ENCODE measurements around the gene CNOT2. TPM values are rescaled to one million over a fixed set of nuclear protein-coding genes. Genes with fewer than 3 reads are reported as not detected.

Gene CNOT2
- total RNA-seq, 1 experiment from 2014 or later = 109 TPM

DNA sequence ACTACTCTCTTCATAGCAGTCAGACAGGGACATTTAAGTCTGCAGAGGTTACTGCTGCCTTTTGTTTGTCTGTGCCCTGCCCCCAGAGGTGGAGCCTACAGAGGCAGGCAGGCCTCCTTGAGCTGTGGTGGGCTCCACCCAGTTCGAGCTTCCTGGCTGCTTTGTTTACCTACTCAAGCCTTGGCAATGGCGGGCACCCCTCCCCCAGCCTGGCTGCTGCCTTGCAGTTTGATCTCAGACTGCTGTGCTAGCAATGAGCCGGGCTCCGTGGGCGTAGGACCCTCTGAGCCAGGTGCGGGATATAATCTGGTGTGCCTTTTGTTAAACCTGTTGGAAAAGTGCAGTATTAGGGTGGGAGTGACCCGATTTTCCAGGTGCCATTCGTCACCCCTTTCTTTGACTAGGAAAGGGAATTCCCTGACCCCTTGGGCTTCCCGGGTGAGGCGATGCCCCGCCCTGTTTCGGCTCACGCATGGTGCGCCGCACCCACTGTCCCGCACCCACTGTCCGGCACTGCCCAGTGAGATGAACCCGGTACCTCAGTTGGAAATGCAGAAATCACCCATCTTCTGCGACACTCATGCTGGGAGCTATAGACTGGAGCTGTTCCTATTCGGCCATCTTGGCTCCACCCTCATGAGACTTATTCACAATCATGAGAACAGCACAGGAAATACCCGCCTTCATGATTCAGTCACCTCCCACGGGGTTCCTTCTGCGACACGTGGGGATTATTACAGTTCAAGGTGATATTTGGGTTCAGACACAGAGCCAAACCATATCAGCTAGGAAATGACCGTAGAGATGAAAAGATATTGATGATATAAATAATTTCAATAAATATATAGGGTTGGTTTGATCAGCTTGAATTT lies 61.7 kb downstream of the CNOT2 start:
- DNase-seq (ENCODE audit: low read depth) = peak; percentile 22

DNA sequence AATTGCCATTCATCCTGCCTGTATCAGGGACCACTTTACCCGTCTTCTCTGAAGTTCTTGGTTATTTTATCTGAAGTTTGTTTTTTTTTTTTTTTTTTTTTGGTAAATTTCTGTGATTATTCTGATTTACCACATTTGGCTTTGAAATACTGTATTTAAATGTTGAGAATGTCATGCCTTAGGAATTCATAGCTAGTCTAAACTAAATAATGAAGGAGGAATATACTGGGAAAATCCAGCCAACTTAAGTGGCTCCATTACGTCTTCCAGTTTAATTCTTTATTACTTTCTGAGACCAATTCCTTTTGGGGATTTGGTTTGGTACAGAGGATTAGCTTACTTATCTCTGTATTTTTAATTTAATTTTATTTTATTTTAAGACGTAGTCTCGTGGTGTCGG lies 62.6 kb downstream of the CNOT2 start:
- no peak for DNase-seq (ENCODE audit: low read depth)

DNA sequence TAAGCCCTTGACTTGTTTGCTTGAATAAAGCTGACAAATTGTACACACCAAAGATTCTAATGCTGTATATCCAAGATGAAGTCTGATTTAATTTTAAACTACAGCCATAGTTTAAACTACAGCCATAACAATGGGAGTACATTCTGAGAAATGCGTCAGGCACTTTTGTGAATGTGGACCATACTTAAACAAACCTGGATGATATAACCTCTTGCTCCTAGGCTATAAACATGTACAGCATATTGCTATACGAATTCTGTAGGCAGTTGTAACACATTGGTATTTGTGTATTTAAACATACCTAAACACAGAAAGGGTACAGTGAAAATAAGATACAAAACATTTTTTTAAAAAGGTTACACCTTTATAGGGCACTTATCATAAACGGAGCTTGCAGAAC lies 63.4 kb downstream of the CNOT2 start:
- DNase-seq (ENCODE audit: low read depth) = no peak

- DNase-seq (ENCODE audit: low read depth) = no peak
Measured at GRCh38 chr12:70307868-70308267, 64.6 kb downstream of the CNOT2 start.

GRCh38 chr12:70309348-70309747 lies 66.1 kb downstream of the CNOT2 start:
- DNase-seq (ENCODE audit: low read depth) = no peak

DNA sequence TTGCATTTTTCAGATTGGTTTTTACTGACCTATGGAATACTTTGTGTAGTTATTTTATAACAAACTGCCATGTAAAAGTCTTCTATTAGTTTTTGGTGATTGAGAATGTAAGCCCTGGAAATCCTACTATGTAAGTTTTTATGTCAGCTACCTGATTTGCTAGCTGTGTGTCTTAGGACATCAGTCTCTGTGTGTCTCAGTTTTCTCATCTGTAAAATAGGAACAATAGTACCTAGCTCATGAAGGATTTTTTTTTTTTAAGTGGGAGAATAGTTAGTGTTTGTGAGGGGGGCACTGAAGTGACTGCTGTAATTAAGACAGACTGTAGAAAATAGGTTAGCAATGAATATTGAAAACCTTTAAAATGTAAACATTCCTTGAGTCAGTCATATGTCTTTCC lies 70.9 kb downstream of the CNOT2 start:
- no peak for DNase-seq (ENCODE audit: low read depth)

- DNase-seq (ENCODE audit: low read depth) = no peak
Measured at GRCh38 chr12:70317781-70318180, 74.5 kb downstream of the CNOT2 start.

- no peak for DNase-seq (ENCODE audit: low read depth)
Measured at GRCh38 chr12:70319605-70320004, 76.4 kb downstream of the CNOT2 start.

GRCh38 chr12:70321191-70321590 lies 78.0 kb downstream of the CNOT2 start:
- no peak for DNase-seq (ENCODE audit: low read depth)

GRCh38 chr12:70327541-70327940 lies 84.3 kb downstream of the CNOT2 start:
- DNase-seq (ENCODE audit: low read depth) = no peak

DNA sequence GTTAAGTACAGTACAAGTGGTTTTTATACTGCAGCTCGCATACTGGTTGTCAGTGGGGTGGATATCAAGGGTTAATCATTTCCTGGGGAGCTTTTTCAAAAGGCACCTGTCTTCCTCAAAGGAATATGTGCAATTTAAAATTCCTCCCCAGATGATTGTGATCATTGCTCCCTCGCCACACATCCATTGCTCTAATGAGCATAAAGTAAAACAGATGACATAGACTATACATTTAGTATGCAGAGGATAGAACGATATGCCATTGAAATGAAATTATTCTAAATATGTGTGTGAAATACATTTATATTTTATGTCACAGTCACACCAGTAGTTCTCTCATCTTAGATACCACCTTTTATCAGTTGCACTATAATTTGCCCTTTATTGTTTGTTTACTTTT lies 86.5 kb downstream of the CNOT2 start:
- no peak for DNase-seq (ENCODE audit: low read depth)

DNA sequence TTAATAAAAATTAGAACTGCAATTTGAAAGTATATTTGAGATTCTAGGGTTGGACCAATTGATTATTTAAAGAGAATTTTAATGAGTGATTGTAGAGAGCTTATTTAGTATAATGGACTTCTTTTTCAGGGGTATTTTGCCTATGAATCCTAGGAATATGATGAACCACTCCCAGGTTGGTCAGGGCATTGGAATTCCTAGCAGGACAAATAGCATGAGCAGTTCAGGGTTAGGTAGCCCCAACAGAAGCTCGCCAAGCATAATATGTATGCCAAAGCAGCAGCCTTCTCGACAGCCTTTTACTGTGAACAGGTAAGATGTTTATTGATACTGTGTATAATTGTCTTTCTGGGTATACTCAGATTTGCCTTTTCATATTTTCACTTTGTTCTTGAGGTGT lies 86.9 kb downstream of the CNOT2 start:
- peak; percentile 6 for DNase-seq (ENCODE audit: low read depth)

GRCh38 chr12:70332236-70332635 lies 89.0 kb downstream of the CNOT2 start:
- no peak for DNase-seq (ENCODE audit: low read depth)

DNA sequence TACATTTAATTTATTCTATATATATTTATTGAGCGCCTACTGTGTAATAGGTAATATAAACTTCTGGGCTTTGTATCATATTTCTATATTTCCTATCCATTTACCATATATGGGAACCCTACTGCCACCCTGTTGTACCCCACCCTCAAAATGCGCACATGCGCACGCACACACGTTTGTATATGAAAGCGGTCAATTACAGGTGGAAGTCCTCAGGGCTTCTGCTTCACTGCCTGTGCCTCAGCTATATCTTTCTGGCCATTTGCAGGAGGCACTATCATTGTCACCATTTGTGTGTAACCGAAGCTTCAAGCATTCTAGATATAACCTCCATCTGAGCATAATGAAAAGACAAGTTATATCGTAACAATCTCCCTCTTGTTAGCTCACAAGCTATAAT lies 91.5 kb downstream of the CNOT2 start:
- DNase-seq (ENCODE audit: low read depth) = no peak

- DNase-seq (ENCODE audit: low read depth) = no peak
Measured at GRCh38 chr12:70338531-70338930, 95.3 kb downstream of the CNOT2 start.

- DNase-seq (ENCODE audit: low read depth) = no peak
Measured at GRCh38 chr12:70351076-70351475, 107.8 kb downstream of the CNOT2 start.

- DNase-seq (ENCODE audit: low read depth) = no peak
Measured at GRCh38 chr12:70353780-70354660, 110.8 kb downstream of the CNOT2 start.

- DNase-seq (ENCODE audit: low read depth) = no peak
Measured at GRCh38 chr12:70354787-70355186, 111.6 kb downstream of the CNOT2 start.

- no peak for DNase-seq (ENCODE audit: low read depth)
Measured at GRCh38 chr12:70355972-70356371, 112.7 kb downstream of the CNOT2 start.

DNA sequence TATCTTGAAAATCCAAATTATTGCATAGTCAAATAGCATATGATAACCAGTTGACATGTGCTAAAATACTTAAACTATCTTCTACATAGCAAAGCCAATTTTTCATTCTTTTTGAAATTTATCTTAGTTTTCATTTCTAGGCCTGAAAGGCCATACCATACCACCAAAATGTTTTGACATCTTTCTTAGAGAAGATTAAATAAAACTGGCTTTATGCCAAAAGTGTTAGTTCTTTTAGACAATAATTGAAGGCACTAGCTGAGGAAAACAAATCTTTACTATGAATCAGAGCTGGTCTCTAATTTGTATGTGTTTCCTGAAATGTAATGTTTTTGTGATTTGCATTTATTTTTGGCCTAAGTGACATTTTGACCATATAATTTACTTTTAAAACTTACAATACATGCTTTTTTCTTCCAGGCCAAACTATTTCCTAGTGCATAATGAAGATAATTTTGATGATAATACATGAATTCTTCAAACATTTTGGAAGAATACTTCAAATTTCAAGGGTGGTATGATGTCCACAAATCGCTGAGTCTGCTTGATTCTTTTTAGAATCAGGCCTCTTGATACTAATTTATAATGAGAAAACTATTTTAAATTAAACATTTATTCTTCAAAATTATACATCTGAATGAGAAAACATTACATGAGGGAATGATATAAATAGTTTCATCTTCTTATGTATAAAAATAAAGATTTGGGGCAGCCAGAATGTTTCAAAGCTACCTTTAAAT lies 116.4 kb downstream of the CNOT2 start:
- no peak for DNase-seq (ENCODE audit: low read depth)

GRCh38 chr12:70360218-70360617 lies 117.0 kb downstream of the CNOT2 start:
- no peak for DNase-seq (ENCODE audit: low read depth)
